K562 (cell line): ENCODE results near the gene ZDHHC19. TPM values are rescaled to one million over a fixed set of nuclear protein-coding genes. Genes with fewer than 3 reads are reported as not detected.

Experiments used
- ARNT ChIP-seq, 2 experiments: fragments of 450-650 bp; IDR thresholded peaks; 2 replicates each; pipeline ENCODE4 v1.6.1; 2016; ENCODE audit warnings: mild to moderate bottlenecking in 1 of 2
- BRF2 ChIP-seq: IDR thresholded peaks from 3 replicates; pipeline ENCODE4 v1.6.1; 2011; ENCODE audit warnings: borderline replicate concordance, mild to moderate bottlenecking; ENCODE audit not compliant: insufficient read length, insufficient read depth
- CREB1 ChIP-seq, 2 experiments: sonication (generic) in 1 of 2; formaldehyde crosslinking in 1 of 2; IDR thresholded peaks; 2 replicates each; pipeline versions ENCODE4 v1.6.1 to v1.8.0; 2012 to 2022; ENCODE audit warnings: inconsistent platforms in 1 of 2, mild to moderate bottlenecking in 1 of 2, missing genetic modification reagents in 1 of 2, moderate library complexity in 1 of 2
- DNMT1 ChIP-seq: fragments of 450-650 bp; IDR thresholded peaks from 2 replicates; pipeline ENCODE4 v1.6.1; 2016; ENCODE audit warnings: antibody characterized with exemption, mild to moderate bottlenecking
- KHSRP ChIP-seq: fragments of 450-650 bp; IDR thresholded peaks from 2 replicates; pipeline ENCODE4 v1.6.1; 2017
- PHB ChIP-seq: fragments of 250-450 bp; sonication (Bioruptor Pico); IDR thresholded peaks from 2 replicates; pipeline ENCODE4 v1.5.0; 2021
- PURB ChIP-seq: sonication (generic); formaldehyde crosslinking; IDR thresholded peaks from 2 replicates; pipeline ENCODE4 v1.9.0; 2021; ENCODE audit warnings: low read depth, mild to moderate bottlenecking, missing genetic modification reagents
- REST ChIP-seq, 2 experiments: fragments of 450-650 bp; formaldehyde crosslinking in 1 of 2; IDR thresholded peaks; 2 replicates each; pipeline versions ENCODE4 v1.4.0 to v1.6.1; 2014 to 2020; ENCODE audit warnings: mild to moderate bottlenecking in 2 of 2, borderline replicate concordance in 1 of 2, low read depth in 1 of 2
- SRSF3 ChIP-seq: fragments of 200-400 bp; formaldehyde crosslinking; IDR thresholded peaks from 2 replicates; pipeline ENCODE4 v1.6.1; 2016; ENCODE audit warnings: mild to moderate bottlenecking, low read length, moderate library complexity; ENCODE audit not compliant: insufficient read depth
- TAL1 ChIP-seq: fragments of 450-650 bp; IDR thresholded peaks from 2 replicates; pipeline ENCODE4 v1.6.1; 2016; ENCODE audit warnings: mild to moderate bottlenecking
- THAP12 ChIP-seq: fragments of 250-450 bp; sonication (Bioruptor Pico); IDR thresholded peaks from 2 replicates; pipeline ENCODE4 v1.9.0; 2021; ENCODE audit warnings: mild to moderate bottlenecking, inconsistent platforms
- VEZF1 ChIP-seq: fragments of 200-800 bp; sonication (Bioruptor generic); IDR thresholded peaks from 2 replicates; pipeline ENCODE4 v1.6.1; 2017; ENCODE audit warnings: missing genetic modification characterization, missing compliant biosample characterization
- ZNF140 ChIP-seq: fragments of 250-450 bp; sonication (Bioruptor Pico); IDR thresholded peaks from 2 replicates; pipeline ENCODE4 v1.8.0; 2021; ENCODE audit warnings: moderate library complexity, mild to moderate bottlenecking, inconsistent platforms
- ZNF175 ChIP-seq: fragments of 200-800 bp; sonication (Bioruptor generic); IDR thresholded peaks from 2 replicates; pipeline ENCODE4 v1.6.1; 2016; ENCODE audit warnings: low read depth, mild to moderate bottlenecking, missing genetic modification characterization, missing compliant biosample characterization
- polyA plus RNA-seq, 8 experiments: library from polyadenylated mRNA; depleted of rRNA in 4 of 8; stranded (reverse) in 5 of 8; unstranded in 3 of 8; fragments of >200 nt; fragmentation: Nextera tagmentation in 2 of 8; fragmentation: Illumina TruSeq in 1 of 8; extraction: Ambion mirVana in 2 of 8; extraction: Trizol in 1 of 8; gene quantifications; 2 replicates each; pipeline versions ENCODE4 v1.2.1 to v1.2.3, GENCODE V29; 2011 to 2014; ENCODE audit warnings: inconsistent platforms in 1 of 8, missing spikeins in 1 of 8
- total RNA-seq, 7 experiments: library from RNA; depleted of rRNA in 6 of 7; stranded (reverse); fragments of >200 nt in 6 of 7; fragmentation: Illumina TruSeq in 2 of 7; extraction: Trizol in 2 of 7; gene quantifications; 2 replicates each; pipeline versions ENCODE4 v1.2.1 to v1.2.3, GENCODE V29; 2011 to 2021; ENCODE audit warnings: low replicate concordance in 1 of 7

The ZDHHC19 gene
- total and polyA plus RNA-seq, 9 of the 15 experiments (the other 6 are each of a cell fraction or from before 2014, with no cell fraction given) = 0.40 to 5.5 (median 1.1) TPM

GRCh38 chr3:196207159-196207832 lies 3.9 kb downstream of the ZDHHC19 start (continued):
- TF ChIP-seq ZNF175 (CRISPR knock-in tag) = no peak
- TF ChIP-seq BRF2 = no peak
- no peak for TF ChIP-seq TAL1
- TF ChIP-seq THAP12 (CRISPR knock-in tag) = 0 out of 2 replicates have a peak, but pooled peaks have one; percentile 49
- TF ChIP-seq SRSF3 = no peak
- TF ChIP-seq DNMT1 = no peak
- no peak for TF ChIP-seq KHSRP
- no peak for TF ChIP-seq REST (IDR thresholded peaks at IDR 0.05; ENCODE audit: borderline replicate concordance)
- TF ChIP-seq REST (CRISPR knock-in tag; IDR thresholded peaks at IDR 0.05; ENCODE audit: low read depth) = no peak
- no peak for TF ChIP-seq CREB1 (IDR thresholded peaks at IDR 0.05)
- TF ChIP-seq CREB1 (CRISPR knock-in tag; IDR thresholded peaks at IDR 0.05) = no peak
- TF ChIP-seq PHB (CRISPR knock-in tag) = no peak
- TF ChIP-seq ARNT (IDR thresholded peaks at IDR 0.05) = no peak
- no peak for TF ChIP-seq ZNF140 (CRISPR knock-in tag)
- no peak for TF ChIP-seq VEZF1 (CRISPR knock-in tag)
- no peak for TF ChIP-seq PURB (CRISPR knock-in tag)
